Neuron (in vitro differentiated cells): ENCODE results near the gene ASCL2.

ENCODE experiments used
- H2AFZ ChIP-seq: one replicate; pipeline ENCODE4 v1.6.1; 2013; ENCODE audit warnings: low read depth, mild to moderate bottlenecking, inconsistent platforms, low read length, moderate library complexity
- H3K27me3 ChIP-seq: one replicate; pipeline ENCODE4 v1.6.1; 2013; ENCODE audit warnings: low read length; ENCODE audit not compliant: insufficient read depth
- H3K36me3 ChIP-seq: one replicate; pipeline ENCODE4 v1.6.1; 2013; ENCODE audit warnings: low read length; ENCODE audit not compliant: insufficient read depth
- H3K4me1 ChIP-seq: one replicate; pipeline ENCODE4 v1.6.1; 2013; ENCODE audit warnings: low read length; ENCODE audit not compliant: insufficient read depth
- H3K4me3 ChIP-seq: 2 replicates; pipeline ENCODE4 v1.5.1; 2013; ENCODE audit warnings: mild to moderate bottlenecking, low read length, moderate library complexity
- H3K9me3 ChIP-seq: one replicate; pipeline ENCODE4 v1.6.1; 2013; ENCODE audit warnings: low read length

The ASCL2 gene

GRCh38 chr11:2223153-2223794, 47.1 kb downstream of the ASCL2 start:
- Histone ChIP-seq H3K36me3 (no peaks in the 10 kb centered on the region), H2AFZ (no peak overlapping the region), H3K4me1 (no peaks in the 10 kb centered on the region), H3K4me3 (no peak overlapping the region), H3K27me3 (no peaks in the 10 kb centered on the region), H3K9me3 (no peaks in the 10 kb centered on the region)

- no peak overlapping the region for H3K4me3 ChIP-seq
- no peak overlapping the region for H2AFZ ChIP-seq
Observed at GRCh38 chr11:2222451-2222850, 47.9 kb downstream of the ASCL2 start.

GRCh38 chr11:2221591-2221990, 48.8 kb downstream of the ASCL2 start:
- no peak overlapping the region for H3K4me3 ChIP-seq
- H3K27me3 ChIP-seq, result no peaks in the 10 kb centered on the region
- no peak overlapping the region for H2AFZ ChIP-seq
- H3K9me3 ChIP-seq, result no peaks in the 10 kb centered on the region
- no peaks in the 10 kb centered on the region for H3K4me1 ChIP-seq
- H3K36me3 ChIP-seq, result no peaks in the 10 kb centered on the region

More at GRCh38 chr11:2222451-2222850, 47.9 kb downstream of the ASCL2 start:
- Histone ChIP-seq H3K4me1 (no peaks in the 10 kb centered on the region), H3K36me3 (no peaks in the 10 kb centered on the region), H3K27me3 (no peaks in the 10 kb centered on the region), H3K9me3 (no peaks in the 10 kb centered on the region)

GRCh38 chr11:2221024-2221423, 49.4 kb downstream of the ASCL2 start:
- no peaks in the 10 kb centered on the region for H3K9me3 ChIP-seq
- H3K4me3 ChIP-seq, result no peak overlapping the region
- H3K36me3 ChIP-seq, result no peaks in the 10 kb centered on the region
- H3K4me1 ChIP-seq, result no peaks in the 10 kb centered on the region
- no peaks in the 10 kb centered on the region for H3K27me3 ChIP-seq
- H2AFZ ChIP-seq, result no peak overlapping the region

GRCh38 chr11:2220173-2220771, 50.1 kb downstream of the ASCL2 start:
- Histone ChIP-seq H3K9me3 (no peaks in the 10 kb centered on the region), H3K4me1 (no peaks in the 10 kb centered on the region), H2AFZ (no peak overlapping the region), H3K4me3 (no peak overlapping the region), H3K36me3 (no peaks in the 10 kb centered on the region), H3K27me3 (no peaks in the 10 kb centered on the region)

GRCh38 chr11:2219318-2220017, 50.9 kb downstream of the ASCL2 start:
- H2AFZ ChIP-seq, result no peak overlapping the region
- peaks cover 3% of the 10 kb centered on the region for H3K27me3 ChIP-seq
- no peak overlapping the region for H3K4me3 ChIP-seq
- H3K9me3 ChIP-seq, result no peaks in the 10 kb centered on the region
- H3K4me1 ChIP-seq, result no peaks in the 10 kb centered on the region
- no peaks in the 10 kb centered on the region for H3K36me3 ChIP-seq
